Vagina (tissue), 2 donors: Measurements from ENCODE around the gene JPT2.

Experiments used
- CTCF ChIP-seq, 3 experiments: fragments of 450-650 bp in 2 of 3; fragments of 200-600 bp in 1 of 3; sonication (generic) in 1 of 3; IDR thresholded peaks; one replicate each; pipeline ENCODE4 v1.5.1; 2017 to 2019; ENCODE audit warnings: antibody characterized with exemption in 3 of 3, mild to moderate bottlenecking in 2 of 3, moderate library complexity in 2 of 3
- POLR2A ChIP-seq, 2 donors: fragments of 450-650 bp; IDR thresholded peaks; one replicate each; pipeline ENCODE4 v1.6.1; 2017; ENCODE audit warnings: antibody characterized with exemption in 2 of 2, mild to moderate bottlenecking in 2 of 2, moderate library complexity in 2 of 2

- TF ChIP-seq POLR2A (IDR thresholded peaks at IDR 0.05) = no peak
- TF ChIP-seq CTCF (IDR thresholded peaks at IDR 0.05) = no peak
These were observed 54.0 kb downstream of the JPT2 start for GRCh38 chr16:1732071-1732470.
